Fibroblast of lung (primary cell): Measurements from ENCODE around the gene HLA-A. TPM values are rescaled to one million over a fixed set of nuclear protein-coding genes. Genes with fewer than 3 reads are reported as not detected.

Source experiments
- DNase-seq, 2 donors: peaks; one replicate each; pipeline versions ENCODE4 v3.0.0 to v3.0.0-alpha.2; 2010; ENCODE audit warnings: low read depth in 2 of 2
- H2AFZ ChIP-seq: 2 replicates; pipeline ENCODE4 v1.5.1; 2012; ENCODE audit warnings: low read length, control low read depth, inconsistent platforms
- H3K27ac ChIP-seq: 2 replicates; pipeline ENCODE4 v1.5.1; 2011; ENCODE audit warnings: low read length, control low read depth; ENCODE audit not compliant: insufficient read depth
- H3K27me3 ChIP-seq: 2 replicates; pipeline ENCODE4 v1.5.1; 2011; ENCODE audit warnings: mild to moderate bottlenecking, low read length; ENCODE audit not compliant: control insufficient read depth, insufficient read depth
- H3K36me3 ChIP-seq: 2 replicates; pipeline ENCODE4 v1.5.1; 2011; ENCODE audit warnings: low read length; ENCODE audit not compliant: control insufficient read depth, insufficient read depth
- H3K4me1 ChIP-seq: 2 replicates; pipeline ENCODE4 v1.5.1; 2011; ENCODE audit warnings: low read length; ENCODE audit not compliant: control insufficient read depth, insufficient read depth; ENCODE audit errors: extremely low read depth
- H3K4me2 ChIP-seq: 2 replicates; pipeline ENCODE4 v1.5.1; 2011; ENCODE audit warnings: low read length, control low read depth; ENCODE audit not compliant: insufficient read depth; ENCODE audit errors: extremely low read depth
- H3K4me3 ChIP-seq, 4 experiments: fragments of 200-600 bp in 1 of 4; sonication (generic) in 1 of 4; replicated peaks in 1 of 4; 2 replicates each; pipeline ENCODE4 v1.5.1; 2011 to 2016; ENCODE audit warnings: low read length in 4 of 4, low read depth in 3 of 4, mild to moderate bottlenecking in 3 of 4, control low read depth in 2 of 4, inconsistent platforms in 1 of 4, mixed read lengths in 1 of 4; ENCODE audit not compliant: insufficient read depth in 1 of 4; ENCODE audit errors: control extremely low read depth in 1 of 4
- H3K79me2 ChIP-seq: 2 replicates; pipeline ENCODE4 v1.5.1; 2012; ENCODE audit warnings: mild to moderate bottlenecking, low read length, inconsistent platforms; ENCODE audit not compliant: control insufficient read depth, insufficient read depth
- H3K9ac ChIP-seq: 2 replicates; pipeline ENCODE4 v1.5.1; 2011; ENCODE audit warnings: mild to moderate bottlenecking, low read length, control low read depth; ENCODE audit not compliant: insufficient read depth
- H3K9me3 ChIP-seq: 2 replicates; pipeline ENCODE4 v1.5.1; 2012; ENCODE audit warnings: low read depth, low read length; ENCODE audit not compliant: control insufficient read depth, insufficient read depth
- H4K20me1 ChIP-seq: 2 replicates; pipeline ENCODE4 v1.5.1; 2011; ENCODE audit warnings: low read length; ENCODE audit not compliant: control insufficient read depth, insufficient read depth; ENCODE audit errors: extremely low read depth
- CTCF ChIP-seq, 2 donors: IDR thresholded peaks in 1 of 2; conservative IDR thresholded peaks in 1 of 2; 1 replicate in 1 of 2; 2 replicates in 1 of 2; pipeline ENCODE4 v1.5.1; 2011 to 2012; ENCODE audit warnings: low read length in 2 of 2, control low read depth in 1 of 2, inconsistent platforms in 1 of 2, low read depth in 1 of 2, mild to moderate bottlenecking in 1 of 2
- EZH2 ChIP-seq: IDR thresholded peaks from 2 replicates; pipeline ENCODE4 v1.5.1; 2012; ENCODE audit warnings: low read length, control low read depth, mild to moderate bottlenecking; ENCODE audit errors: missing control alignments
- polyA plus RNA-seq, 2 donors: library from polyadenylated mRNA; depleted of rRNA in 1 of 2; stranded (reverse) in 1 of 2; unstranded in 1 of 2; fragments of >200 nt; gene quantifications; 2 replicates each; pipeline ENCODE4 v1.2.1, GENCODE V29; 2011 to 2012; ENCODE audit warnings: missing spikeins in 1 of 2
- total RNA-seq: library from RNA; depleted of rRNA; stranded (reverse); fragments of >200 nt; gene quantifications from 2 replicates; pipeline ENCODE4 v1.2.1, GENCODE V29; 2014

HLA-A gene
- total and polyA plus RNA-seq, 2 donors (not counting 1 experiment from before 2014, with no cell fraction given), result 272 to 666 TPM

DNA sequence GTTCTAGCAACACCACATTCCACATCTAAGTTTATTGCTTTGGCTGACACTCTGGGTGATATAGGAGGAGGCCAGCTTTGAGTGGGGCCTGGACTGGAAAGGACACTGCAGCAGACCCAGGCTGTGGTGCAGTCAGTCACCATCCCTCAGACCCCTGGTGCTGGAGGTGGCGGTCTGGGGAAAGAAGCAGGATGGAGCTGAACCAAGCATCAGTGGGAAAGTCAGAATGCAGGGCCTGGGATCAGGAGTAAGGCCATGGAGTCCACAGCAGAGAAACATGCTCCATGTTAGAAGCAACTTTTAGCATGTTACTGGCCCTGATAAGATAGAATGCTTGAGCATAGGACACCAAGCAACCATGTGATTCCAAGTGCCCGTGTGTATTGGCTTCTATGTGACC lies 5.9 kb downstream of the HLA-A start:
- H3K4me3 ChIP-seq, result no peak overlapping the region
- H3K36me3 ChIP-seq, result peaks cover 6% of the 10 kb centered on the region
- H3K4me2 ChIP-seq, result no peak overlapping the region
- H4K20me1 ChIP-seq, result no peaks in the 10 kb centered on the region
- H3K9me3 ChIP-seq, result no peaks in the 10 kb centered on the region
- H2AFZ ChIP-seq, result no peak overlapping the region
- TF ChIP-seq EZH2, result no peak
- no peak for TF ChIP-seq CTCF (conservative IDR thresholded peaks at IDR 0.05 in 1 of 2, IDR thresholded peaks at IDR 0.05 in 1 of 2; ENCODE audit: low read depth in 1 of 2, low read length in 2 of 2)
- peaks cover 8% of the 10 kb centered on the region for H3K79me2 ChIP-seq
- peaks cover 3% of the 10 kb centered on the region for H3K4me1 ChIP-seq
- no peaks in the 10 kb centered on the region for H3K27me3 ChIP-seq
- no peak for DNase-seq
- no peak overlapping the region for H3K27ac ChIP-seq
- no peak overlapping the region for H3K9ac ChIP-seq

DNA sequence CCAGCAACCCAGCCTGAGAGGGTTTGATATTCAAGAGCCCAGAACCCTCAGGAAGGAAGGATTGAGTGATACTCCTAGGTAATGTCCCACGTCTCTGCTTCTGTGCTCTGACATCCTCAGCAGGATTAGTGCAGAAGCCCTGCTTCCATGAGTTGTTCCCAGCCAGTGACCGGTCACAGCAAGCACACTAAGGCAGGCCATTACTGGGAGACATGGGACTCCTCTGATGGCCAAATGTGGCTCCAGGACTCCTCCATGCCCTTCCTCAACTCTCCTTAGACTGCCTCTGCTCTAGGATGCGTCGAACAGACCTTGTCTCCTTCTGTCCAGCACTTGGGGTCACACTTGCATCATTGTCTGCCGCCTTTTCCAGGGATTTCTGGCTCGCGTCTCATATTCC lies 7.6 kb downstream of the HLA-A start:
- peaks cover 3% of the 10 kb centered on the region for H3K36me3 ChIP-seq
- TF ChIP-seq EZH2 (no peak), CTCF (conservative IDR thresholded peaks at IDR 0.05 in 1 of 2, IDR thresholded peaks at IDR 0.05 in 1 of 2; ENCODE audit: low read depth in 1 of 2, low read length in 2 of 2) (no peak)
- no peak for DNase-seq
- H3K27me3 ChIP-seq, result no peaks in the 10 kb centered on the region
- H3K27ac ChIP-seq, result no peak overlapping the region
- no peaks in the 10 kb centered on the region for H3K9me3 ChIP-seq
- no peak overlapping the region for H3K4me2 ChIP-seq
- H3K4me1 ChIP-seq, result no peaks in the 10 kb centered on the region
- H4K20me1 ChIP-seq, result no peaks in the 10 kb centered on the region
- H3K9ac ChIP-seq, result no peak overlapping the region
- H3K79me2 ChIP-seq, result peaks cover 1% of the 10 kb centered on the region
- no peak overlapping the region for H2AFZ ChIP-seq
- no peak overlapping the region for H3K4me3 ChIP-seq

DNA sequence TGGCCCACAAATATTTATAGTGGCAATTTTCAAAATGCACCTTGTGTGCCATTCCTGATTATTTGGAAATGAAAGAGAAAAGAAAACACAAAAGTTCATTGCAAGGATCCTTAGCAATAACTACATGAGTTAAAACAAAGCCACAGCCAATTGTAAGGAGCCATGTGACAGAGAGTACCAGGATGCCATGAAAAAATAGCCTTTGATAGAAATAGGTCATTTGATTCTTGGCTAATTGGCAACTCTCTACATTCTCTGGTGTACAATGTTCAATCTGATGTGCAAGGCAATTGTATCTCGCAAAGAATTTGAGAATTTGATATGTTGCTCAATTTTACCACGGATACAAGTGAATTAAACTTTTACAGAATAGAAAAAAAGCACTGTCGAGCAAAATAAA lies 9.6 kb downstream of the HLA-A start:
- no peak overlapping the region for H3K4me3 ChIP-seq
- H3K4me1 ChIP-seq, result no peaks in the 10 kb centered on the region
- no peaks in the 10 kb centered on the region for H3K79me2 ChIP-seq
- no peaks in the 10 kb centered on the region for H3K27me3 ChIP-seq
- H3K27ac ChIP-seq, result no peak overlapping the region
- H2AFZ ChIP-seq, result no peak overlapping the region
- no peaks in the 10 kb centered on the region for H4K20me1 ChIP-seq
- H3K36me3 ChIP-seq, result no peaks in the 10 kb centered on the region
- H3K4me2 ChIP-seq, result no peak overlapping the region
- H3K9me3 ChIP-seq, result no peaks in the 10 kb centered on the region
- H3K9ac ChIP-seq, result no peak overlapping the region
- TF ChIP-seq CTCF (conservative IDR thresholded peaks at IDR 0.05 in 1 of 2, IDR thresholded peaks at IDR 0.05 in 1 of 2; ENCODE audit: low read depth in 1 of 2, low read length in 2 of 2) (no peak), EZH2 (no peak)
- no peak for DNase-seq
